ENCODE results near the gene FAM118A.

DNA sequence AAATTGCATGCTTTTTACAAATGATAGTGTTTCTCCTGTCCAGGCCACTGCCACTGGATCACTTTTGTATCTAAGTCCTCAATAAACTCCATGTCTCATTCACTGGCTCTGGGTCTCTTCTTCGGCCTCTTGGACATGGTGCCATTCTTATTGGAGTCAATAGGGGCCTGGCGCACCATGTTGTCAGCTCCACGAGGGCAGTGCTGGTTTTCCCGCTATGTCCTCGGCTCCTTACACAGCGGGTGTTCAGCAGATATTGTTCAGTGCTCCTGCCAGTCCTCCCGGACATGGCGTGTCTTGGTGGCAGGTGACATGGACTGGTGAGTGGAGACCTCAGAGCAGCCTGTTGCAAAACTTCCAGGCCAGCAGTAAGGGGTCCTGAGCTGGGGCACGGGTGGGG, 3.6 kb upstream of the FAM118A start:
- TF ChIP-seq GATA3 (IDR thresholded peaks at IDR 0.05; ENCODE audit: low read depth, low read length) (no peak), GATA2 (IDR thresholded peaks at IDR 0.05; ENCODE audit: low read depth, low read length) (no peak)

Measured in SH-SY5Y (cell line).